Activated T-cell treated with anti-CD3 and anti-CD28 coated beads, Interleukin-2, amount 50 U/mL, for 4 hours (primary cell): Measurements from ENCODE around the gene CRTAC1. TPM values are rescaled to one million over a fixed set of nuclear protein-coding genes. Genes with fewer than 3 reads are reported as not detected.

ENCODE experiments used
- ATAC-seq, 2 donors: fragments of 200-7000 bp; cut with Tn5 transposase; one replicate each; pipeline ENCODE4 v1.10.0; 2021
- DNase-seq: peaks from one replicate; pipeline ENCODE4 v3.0.0-alpha.2; 2020
- H3K27me3 Mint-ChIP-seq: one replicate; pipeline ENCODE4 v1.8.0; 2021; ENCODE audit warnings: low read depth, mixed read lengths
- H3K36me3 Mint-ChIP-seq: one replicate; pipeline ENCODE4 v1.8.0; 2022; ENCODE audit warnings: mixed read lengths; ENCODE audit not compliant: insufficient read depth
- H3K4me1 Mint-ChIP-seq: one replicate; pipeline ENCODE4 v1.8.0; 2021; ENCODE audit warnings: low read depth, mixed read lengths
- H3K4me3 Mint-ChIP-seq: one replicate; pipeline ENCODE4 v1.8.0; 2021; ENCODE audit warnings: mild to moderate bottlenecking, moderate library complexity, mixed read lengths
- H3K9me3 Mint-ChIP-seq: one replicate; pipeline ENCODE4 v1.8.0; 2021; ENCODE audit warnings: mixed read lengths
- total RNA-seq, 3 donors: library from RNA; stranded (reverse); gene quantifications; one replicate each; pipeline ENCODE4 v1.2.1, GENCODE V29; 2021

The CRTAC1 gene
- total RNA-seq, 3 donors from 2014 or later, result not detected

- Mint-ChIP-seq H3K4me3 (no peak overlapping the region), H3K4me1 (no peaks in the 10 kb centered on the region), H3K36me3 (no peaks in the 10 kb centered on the region), H3K27me3 (peaks cover 70% of the 10 kb centered on the region), H3K9me3 (no peaks in the 10 kb centered on the region)
- ATAC-seq, result no peak
- no peak for DNase-seq
These were observed 55.6 kb downstream of the CRTAC1 start for GRCh38 chr10:97974526-97975525.

- Mint-ChIP-seq H3K4me1 (no peaks in the 10 kb centered on the region), H3K4me3 (no peak overlapping the region), H3K27me3 (peaks cover 70% of the 10 kb centered on the region), H3K9me3 (no peaks in the 10 kb centered on the region), H3K36me3 (no peaks in the 10 kb centered on the region)
- no peak for ATAC-seq
- no peak for DNase-seq
These were observed 56.3 kb downstream of the CRTAC1 start for GRCh38 chr10:97974100-97974499.

- H3K27me3 Mint-ChIP-seq, result peaks cover 53% of the 10 kb centered on the region
- H3K36me3 Mint-ChIP-seq, result no peaks in the 10 kb centered on the region
- H3K4me3 Mint-ChIP-seq, result no peak overlapping the region
- no peak for DNase-seq
- no peaks in the 10 kb centered on the region for H3K9me3 Mint-ChIP-seq
- ATAC-seq, result no peak
- H3K4me1 Mint-ChIP-seq, result no peaks in the 10 kb centered on the region
These were observed 60.8 kb downstream of the CRTAC1 start for GRCh38 chr10:97969538-97970079.

GRCh38 chr10:97964748-97965147, 65.7 kb downstream of the CRTAC1 start:
- Mint-ChIP-seq H3K4me3 (no peak overlapping the region), H3K27me3 (peaks cover 37% of the 10 kb centered on the region), H3K4me1 (no peaks in the 10 kb centered on the region), H3K36me3 (no peaks in the 10 kb centered on the region), H3K9me3 (no peaks in the 10 kb centered on the region)
- no peak for DNase-seq
- ATAC-seq, result no peak

- Mint-ChIP-seq H3K27me3 (peaks cover 47% of the 10 kb centered on the region), H3K4me1 (no peaks in the 10 kb centered on the region), H3K9me3 (no peaks in the 10 kb centered on the region), H3K4me3 (no peak overlapping the region), H3K36me3 (no peaks in the 10 kb centered on the region)
- no peak for DNase-seq
- no peak for ATAC-seq
These were observed 68.5 kb downstream of the CRTAC1 start for GRCh38 chr10:97961945-97962344.

- no peak for DNase-seq
- Mint-ChIP-seq H3K4me3 (no peak overlapping the region), H3K27me3 (peaks cover 45% of the 10 kb centered on the region), H3K36me3 (no peaks in the 10 kb centered on the region), H3K9me3 (no peaks in the 10 kb centered on the region), H3K4me1 (no peaks in the 10 kb centered on the region)
- no peak for ATAC-seq
These were observed 70.0 kb downstream of the CRTAC1 start for GRCh38 chr10:97960269-97961056.

GRCh38 chr10:97949462-97949861, 81.0 kb downstream of the CRTAC1 start:
- no peak for ATAC-seq

GRCh38 chr10:97948822-97949221, 81.6 kb downstream of the CRTAC1 start:
- Mint-ChIP-seq H3K27me3 (peaks cover 32% of the 10 kb centered on the region), H3K36me3 (no peaks in the 10 kb centered on the region), H3K9me3 (peaks cover 6% of the 10 kb centered on the region), H3K4me3 (no peak overlapping the region), H3K4me1 (no peaks in the 10 kb centered on the region)
- DNase-seq (no peak), ATAC-seq (no peak)

More at GRCh38 chr10:97949462-97949861, 81.0 kb downstream of the CRTAC1 start:
- H3K4me1 Mint-ChIP-seq, result no peaks in the 10 kb centered on the region
- no peaks in the 10 kb centered on the region for H3K36me3 Mint-ChIP-seq
- DNase-seq, result no peak
- H3K4me3 Mint-ChIP-seq, result no peak overlapping the region
- H3K9me3 Mint-ChIP-seq, result peaks cover 6% of the 10 kb centered on the region
- H3K27me3 Mint-ChIP-seq, result peaks cover 36% of the 10 kb centered on the region

- ATAC-seq (no peak), DNase-seq (no peak)
- H3K27me3 Mint-ChIP-seq, result peaks cover 40% of the 10 kb centered on the region
- no peak overlapping the region for H3K4me3 Mint-ChIP-seq
- H3K36me3 Mint-ChIP-seq, result no peaks in the 10 kb centered on the region
- peaks cover 6% of the 10 kb centered on the region for H3K9me3 Mint-ChIP-seq
- H3K4me1 Mint-ChIP-seq, result no peaks in the 10 kb centered on the region
These were observed 85.6 kb downstream of the CRTAC1 start for GRCh38 chr10:97944772-97945171.

GRCh38 chr10:97943294-97943693, 87.1 kb downstream of the CRTAC1 start:
- no peak for DNase-seq
- peaks cover 6% of the 10 kb centered on the region for H3K9me3 Mint-ChIP-seq
- peaks cover 37% of the 10 kb centered on the region for H3K27me3 Mint-ChIP-seq
- no peak overlapping the region for H3K4me3 Mint-ChIP-seq
- H3K4me1 Mint-ChIP-seq, result no peaks in the 10 kb centered on the region
- ATAC-seq, result no peak
- H3K36me3 Mint-ChIP-seq, result no peaks in the 10 kb centered on the region

- Mint-ChIP-seq H3K27me3 (peaks cover 27% of the 10 kb centered on the region), H3K9me3 (peaks cover 6% of the 10 kb centered on the region), H3K36me3 (no peaks in the 10 kb centered on the region), H3K4me1 (no peaks in the 10 kb centered on the region), H3K4me3 (no peak overlapping the region)
- no peak for DNase-seq
- no peak for ATAC-seq
These were observed 89.9 kb downstream of the CRTAC1 start for GRCh38 chr10:97940534-97940933.

- H3K4me1 Mint-ChIP-seq, result no peaks in the 10 kb centered on the region
- ATAC-seq, result no peak
- peaks cover 24% of the 10 kb centered on the region for H3K27me3 Mint-ChIP-seq
- no peak for DNase-seq
- no peak overlapping the region for H3K4me3 Mint-ChIP-seq
- no peaks in the 10 kb centered on the region for H3K36me3 Mint-ChIP-seq
- peaks cover under 1% of the 10 kb centered on the region for H3K9me3 Mint-ChIP-seq
These were observed 90.9 kb downstream of the CRTAC1 start for GRCh38 chr10:97939446-97939990.

GRCh38 chr10:97937928-97938327, 92.5 kb downstream of the CRTAC1 start:
- Mint-ChIP-seq H3K27me3 (peaks cover 24% of the 10 kb centered on the region), H3K4me1 (no peaks in the 10 kb centered on the region), H3K4me3 (no peak overlapping the region), H3K36me3 (no peaks in the 10 kb centered on the region), H3K9me3 (no peaks in the 10 kb centered on the region)
- ATAC-seq (no peak), DNase-seq (no peak)

GRCh38 chr10:97937054-97937453, 93.4 kb downstream of the CRTAC1 start:
- Mint-ChIP-seq H3K9me3 (no peaks in the 10 kb centered on the region), H3K4me1 (no peaks in the 10 kb centered on the region), H3K4me3 (no peak overlapping the region), H3K36me3 (no peaks in the 10 kb centered on the region), H3K27me3 (peaks cover 20% of the 10 kb centered on the region)
- DNase-seq (no peak), ATAC-seq (no peak)
